GM12801 (cell line): Measurements from ENCODE around the gene ASXL3.

Source experiments
- CTCF ChIP-seq: IDR thresholded peaks from one replicate; pipeline ENCODE4 v1.5.1; 2011; ENCODE audit warnings: control low read depth; ENCODE audit not compliant: insufficient read length; ENCODE audit errors: extremely low read depth

The ASXL3 gene

GRCh38 chr18:33673689-33674088 is 95.7 kb downstream of the ASXL3 start:
- TF ChIP-seq CTCF = no peak

GRCh38 chr18:33676593-33676992 is 98.6 kb downstream of the ASXL3 start:
- TF ChIP-seq CTCF = no peak

- no peak for TF ChIP-seq CTCF
These were observed 99.9 kb downstream of the ASXL3 start for GRCh38 chr18:33677891-33678290.

GRCh38 chr18:33682436-33682835 is 104.4 kb downstream of the ASXL3 start:
- no peak for TF ChIP-seq CTCF

- no peak for TF ChIP-seq CTCF
These were observed 116.6 kb downstream of the ASXL3 start for GRCh38 chr18:33694593-33694992.

GRCh38 chr18:33696332-33697162 is 118.5 kb downstream of the ASXL3 start:
- no peak for TF ChIP-seq CTCF

GRCh38 chr18:33697498-33697897 is 119.5 kb downstream of the ASXL3 start:
- TF ChIP-seq CTCF = no peak
